CD8-positive, alpha-beta memory T cell (primary cell): ENCODE results near the gene NXT1. TPM values are rescaled to one million over a fixed set of nuclear protein-coding genes. Genes with fewer than 3 reads are reported as not detected.
"Not testable (repeated sequence)": the region's sequence is repeated elsewhere in the genome, so short reads cannot be mapped to it uniquely, and the experiment has no call there.

Experiments used
- CTCF ChIA-PET: fragments of 350-600 bp; sonication (Branson Sonifier 250); formaldehyde crosslinking; loops from one replicate; lab custom pipeline; 2021; ENCODE audit warnings: antibody characterized with exemption; lab: Charles Lee
- POLR2A ChIA-PET: fragments of 350-600 bp; sonication (Branson Sonifier 250); formaldehyde crosslinking; loops from one replicate; lab custom pipeline; 2021; ENCODE audit warnings: antibody characterized with exemption; lab: Charles Lee
- DNase-seq, 5 donors: peaks; one replicate each; pipeline versions ENCODE4 v3.0.0 to v3.0.0-alpha.2; 2020 to 2022; ENCODE audit warnings: mixed read lengths in 1 of 5
- H3K27ac ChIP-seq: one replicate; pipeline ENCODE4 v1.7.0; 2013; ENCODE audit warnings: low read depth, mild to moderate bottlenecking, low read length, moderate library complexity
- H3K27me3 ChIP-seq: 2 replicates; pipeline ENCODE4 v1.7.0; 2013; ENCODE audit warnings: low read length, mild to moderate bottlenecking; ENCODE audit not compliant: insufficient read depth, poor library complexity, severe bottlenecking
- H3K36me3 ChIP-seq: 2 replicates; pipeline ENCODE4 v1.7.0; 2013; ENCODE audit warnings: mild to moderate bottlenecking, low read length, moderate library complexity; ENCODE audit not compliant: insufficient read depth
- H3K4me1 ChIP-seq: 2 replicates; pipeline ENCODE4 v1.7.0; 2013; ENCODE audit warnings: mild to moderate bottlenecking, low read length, moderate library complexity; ENCODE audit not compliant: insufficient read depth
- H3K4me3 ChIP-seq: 2 replicates; pipeline ENCODE4 v1.7.0; 2013; ENCODE audit warnings: mild to moderate bottlenecking, low read length
- H3K9me3 ChIP-seq: 2 replicates; pipeline ENCODE4 v1.7.0; 2013; ENCODE audit warnings: mild to moderate bottlenecking, low read length
- H3K27ac Mint-ChIP-seq, 8 donors: one replicate each; pipeline ENCODE4 v1.8.0; 2020 to 2021; ENCODE audit warnings: mixed read lengths in 8 of 8, mild to moderate bottlenecking in 6 of 8, inconsistent platforms in 3 of 8, moderate library complexity in 3 of 8
- H3K27me3 Mint-ChIP-seq, 2 donors: one replicate each; pipeline ENCODE4 v1.8.0; 2020 to 2021; ENCODE audit warnings: mixed read lengths in 2 of 2, mild to moderate bottlenecking in 1 of 2, moderate library complexity in 1 of 2
- H3K36me3 Mint-ChIP-seq, 3 donors: one replicate each; pipeline ENCODE4 v1.8.0; 2020 to 2021; ENCODE audit warnings: mixed read lengths in 3 of 3, inconsistent platforms in 1 of 3, mild to moderate bottlenecking in 1 of 3
- H3K4me1 Mint-ChIP-seq, 3 donors: one replicate each; pipeline ENCODE4 v1.8.0; 2020 to 2021; ENCODE audit warnings: mixed read lengths in 3 of 3, inconsistent platforms in 1 of 3, mild to moderate bottlenecking in 1 of 3
- H3K4me3 Mint-ChIP-seq, 7 donors: one replicate each; pipeline ENCODE4 v1.8.0; 2020 to 2021; ENCODE audit warnings: mixed read lengths in 7 of 7, mild to moderate bottlenecking in 6 of 7, moderate library complexity in 4 of 7, inconsistent platforms in 2 of 7
- H3K9me3 Mint-ChIP-seq, 5 donors: one replicate each; pipeline ENCODE4 v1.8.0; 2020 to 2022; ENCODE audit warnings: mixed read lengths in 5 of 5, mild to moderate bottlenecking in 3 of 5, moderate library complexity in 2 of 5, inconsistent platforms in 1 of 5
- polyA plus RNA-seq: library from polyadenylated mRNA; unstranded; fragments of 300-500 nt; fragmentation: Illumina TruSeq; gene quantifications from one replicate; pipeline ENCODE4 v1.2.3, GENCODE V29; 2021
- total RNA-seq, 2 experiments: library from RNA; stranded (reverse); gene quantifications; one replicate each; pipeline ENCODE4 v1.2.3, GENCODE V29; 2021

Gene NXT1
- total and polyA plus RNA-seq, 3 experiments from 2014 or later, result 48.9 to 65.0 (median 52.9) TPM

DNA sequence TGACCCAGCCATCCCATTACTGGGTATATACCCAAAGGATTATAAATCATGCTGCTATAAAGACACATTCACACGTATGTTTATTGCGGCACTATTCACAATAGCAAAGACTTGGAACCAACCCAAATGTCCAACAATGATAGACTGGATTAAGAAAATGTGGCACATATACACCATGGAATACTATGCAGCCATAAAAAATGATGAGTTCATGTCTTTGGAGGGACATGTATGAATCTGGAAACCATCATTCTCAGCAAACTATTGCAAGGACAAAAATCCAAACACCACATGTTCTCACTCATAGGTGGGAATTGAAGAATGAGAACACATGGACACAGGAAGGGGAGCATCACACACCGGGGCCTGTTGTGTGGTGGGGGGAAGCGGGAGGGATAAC, 43.2 kb upstream of the NXT1 start:
- CTCF ChIA-PET, H3K27ac ChIP-seq, H3K27me3 ChIP-seq, H3K4me3 Mint-ChIP-seq, H3K9me3 Mint-ChIP-seq, H3K4me3 ChIP-seq, H3K9me3 ChIP-seq, H3K4me1 ChIP-seq, H3K36me3 Mint-ChIP-seq, DNase-seq, H3K27me3 Mint-ChIP-seq, H3K36me3 ChIP-seq, H3K4me1 Mint-ChIP-seq, H3K27ac Mint-ChIP-seq, POLR2A ChIA-PET: not testable (repeated sequence)

DNA sequence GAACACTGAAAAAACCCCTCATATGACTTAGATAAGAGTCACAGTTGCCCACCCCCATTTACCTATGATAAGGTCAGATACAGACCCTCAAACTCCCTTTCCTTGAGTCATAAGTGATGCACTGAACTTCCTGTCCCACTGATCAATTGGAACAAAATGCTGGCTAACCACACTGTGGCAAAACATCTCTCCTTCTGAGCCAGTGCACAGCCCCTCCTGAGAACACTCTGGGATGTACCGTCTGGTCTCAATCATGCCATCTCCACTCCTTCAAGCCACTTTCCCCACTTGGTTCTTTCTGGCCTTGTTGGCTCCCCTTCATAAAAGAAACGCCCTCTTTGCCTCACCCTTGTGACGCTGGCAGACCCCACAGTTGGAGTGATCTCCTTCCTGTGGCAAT, 42.6 kb upstream of the NXT1 start:
- no peak overlapping the region for H3K4me3 ChIP-seq
- no peak for DNase-seq
- no peaks in the 10 kb centered on the region for H3K9me3 ChIP-seq
- Mint-ChIP-seq H3K36me3 (peaks cover 0 to 2% (median 0%) of the 10 kb centered on the region in 3 donors), H3K4me3 (no peak overlapping the region), H3K9me3 (peaks cover 0 to 3% (median 0%) of the 10 kb centered on the region in 5 donors), H3K4me1 (no peaks in the 10 kb centered on the region), H3K27me3 (peaks cover 4 to 9% of the 10 kb centered on the region in 2 donors), H3K27ac (no peak overlapping the region)
- POLR2A ChIA-PET, result no interaction called here
- CTCF ChIA-PET, result no interaction called here
- H3K36me3 ChIP-seq, result no peaks in the 10 kb centered on the region
- no peaks in the 10 kb centered on the region for H3K27me3 ChIP-seq
- no peak overlapping the region for H3K27ac ChIP-seq
- no peaks in the 10 kb centered on the region for H3K4me1 ChIP-seq

GRCh38 chr20:23308908-23309307, 41.7 kb upstream of the NXT1 start:
- no peak for DNase-seq
- H3K27ac Mint-ChIP-seq, result no peak overlapping the region
- H3K9me3 ChIP-seq, result no peaks in the 10 kb centered on the region
- H3K27me3 Mint-ChIP-seq, result peaks cover 4 to 9% of the 10 kb centered on the region in 2 donors
- H3K4me3 ChIP-seq, result no peak overlapping the region
- H3K4me1 Mint-ChIP-seq, result no peaks in the 10 kb centered on the region
- H3K36me3 Mint-ChIP-seq, result peaks cover 0 to 2% (median 0%) of the 10 kb centered on the region in 3 donors
- H3K4me1 ChIP-seq, result no peaks in the 10 kb centered on the region
- no peak overlapping the region for H3K27ac ChIP-seq
- POLR2A ChIA-PET, result no interaction called here
- CTCF ChIA-PET, result no interaction called here
- no peaks in the 10 kb centered on the region for H3K36me3 ChIP-seq
- H3K4me3 Mint-ChIP-seq, result no peak overlapping the region
- peaks cover 0 to 3% (median 0%) of the 10 kb centered on the region in 5 donors for H3K9me3 Mint-ChIP-seq
- no peaks in the 10 kb centered on the region for H3K27me3 ChIP-seq

- Histone ChIP-seq H3K36me3 (no peaks in the 10 kb centered on the region), H3K27me3 (no peaks in the 10 kb centered on the region), H3K4me3 (no peak overlapping the region), H3K27ac (no peak overlapping the region), H3K9me3 (no peaks in the 10 kb centered on the region), H3K4me1 (no peaks in the 10 kb centered on the region)
- POLR2A ChIA-PET, result no interaction called here
- H3K9me3 Mint-ChIP-seq, result peaks cover 0 to 3% (median 0%) of the 10 kb centered on the region in 5 donors
- peaks cover 0 to 2% (median 0%) of the 10 kb centered on the region in 3 donors for H3K36me3 Mint-ChIP-seq
- H3K4me3 Mint-ChIP-seq, result no peak overlapping the region
- H3K27me3 Mint-ChIP-seq, result peaks cover 4 to 8% of the 10 kb centered on the region in 2 donors
- CTCF ChIA-PET, result no interaction called here
- no peak overlapping the region for H3K27ac Mint-ChIP-seq
- no peaks in the 10 kb centered on the region for H3K4me1 Mint-ChIP-seq
- no peak for DNase-seq
Measured at GRCh38 chr20:23309781-23310180, 40.8 kb upstream of the NXT1 start.

DNA sequence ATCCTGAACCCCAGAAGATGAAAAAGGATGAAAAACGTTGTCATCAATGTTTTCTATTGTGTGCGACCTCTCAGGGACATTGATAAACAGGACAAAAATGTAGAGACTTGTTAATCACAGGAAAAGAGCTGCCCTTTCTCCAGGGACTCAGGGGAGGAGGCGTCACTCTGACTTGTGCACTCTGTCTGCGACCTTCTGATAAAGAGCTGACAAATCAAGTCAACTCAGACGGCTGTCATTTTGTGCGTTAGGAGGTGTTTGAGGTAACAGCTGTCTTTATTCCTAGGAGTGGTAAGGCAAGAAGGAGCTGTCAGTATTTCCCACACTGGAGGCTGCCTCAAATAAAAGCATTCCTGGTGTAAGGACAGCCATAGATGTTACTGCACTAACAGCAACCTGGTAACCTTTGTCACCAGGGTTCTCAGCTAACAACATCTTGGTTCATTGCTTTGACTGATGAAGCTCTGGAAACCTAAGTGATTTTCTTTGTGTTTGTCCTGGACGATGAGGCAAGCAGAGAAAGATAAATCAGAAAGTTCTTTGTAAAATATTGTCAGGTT, 38.6 kb upstream of the NXT1 start:
- Mint-ChIP-seq H3K4me3 (no peak overlapping the region), H3K9me3 (peaks cover 0 to 3% (median 0%) of the 10 kb centered on the region in 5 donors), H3K36me3 (no peaks in the 10 kb centered on the region), H3K27ac (no peak overlapping the region), H3K4me1 (no peaks in the 10 kb centered on the region), H3K27me3 (peaks cover 4 to 17% of the 10 kb centered on the region in 2 donors)
- no peak overlapping the region for H3K4me3 ChIP-seq
- H3K27ac ChIP-seq, result no peak overlapping the region
- no peaks in the 10 kb centered on the region for H3K36me3 ChIP-seq
- H3K4me1 ChIP-seq, result no peaks in the 10 kb centered on the region
- no peaks in the 10 kb centered on the region for H3K27me3 ChIP-seq
- DNase-seq, result no peak
- H3K9me3 ChIP-seq, result no peaks in the 10 kb centered on the region
- ChIA-PET POLR2A (no interaction called here), CTCF (no interaction called here)

GRCh38 chr20:23313271-23313670, 37.3 kb upstream of the NXT1 start:
- Histone ChIP-seq H3K36me3 (no peaks in the 10 kb centered on the region), H3K4me3 (no peak overlapping the region), H3K27ac (no peak overlapping the region), H3K27me3 (no peaks in the 10 kb centered on the region), H3K4me1 (no peaks in the 10 kb centered on the region), H3K9me3 (no peaks in the 10 kb centered on the region)
- H3K4me3 Mint-ChIP-seq, result no peak overlapping the region
- no peaks in the 10 kb centered on the region for H3K4me1 Mint-ChIP-seq
- no peak overlapping the region for H3K27ac Mint-ChIP-seq
- H3K9me3 Mint-ChIP-seq, result peaks cover 0 to 1% (median 0%) of the 10 kb centered on the region in 5 donors
- no peaks in the 10 kb centered on the region for H3K36me3 Mint-ChIP-seq
- ChIA-PET CTCF (interaction anchor here (0.8 kb wide), 1 partner anchor 10 kb away, joined by 3 read pairs; no protein-coding TSS in a partner anchor), POLR2A (no interaction called here)
- no peak for DNase-seq
- peaks cover 6 to 17% of the 10 kb centered on the region in 2 donors for H3K27me3 Mint-ChIP-seq

DNA sequence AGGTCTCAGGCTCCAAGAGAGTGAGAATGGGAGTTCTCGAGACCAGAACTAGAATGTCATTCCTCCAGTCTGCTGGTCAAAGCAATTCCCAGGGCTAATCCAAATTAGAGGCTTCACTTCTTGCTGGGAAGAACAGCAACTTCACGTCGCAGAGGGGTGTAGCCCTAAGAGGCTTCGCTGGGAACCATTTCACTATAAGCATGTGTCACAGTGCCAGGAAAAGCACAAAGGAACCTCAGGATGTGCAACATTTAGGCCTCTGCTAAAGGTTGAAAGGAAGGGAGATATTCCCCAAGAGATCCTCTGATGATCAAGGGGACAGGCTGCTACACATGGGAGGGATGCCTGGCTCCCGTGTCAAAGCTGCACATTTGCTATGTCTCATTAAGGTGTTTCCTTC, 35.9 kb upstream of the NXT1 start:
- no peaks in the 10 kb centered on the region for H3K4me1 Mint-ChIP-seq
- peaks cover 7 to 24% of the 10 kb centered on the region in 2 donors for H3K27me3 Mint-ChIP-seq
- Histone ChIP-seq H3K36me3 (no peaks in the 10 kb centered on the region), H3K4me3 (no peak overlapping the region), H3K9me3 (no peaks in the 10 kb centered on the region), H3K4me1 (no peaks in the 10 kb centered on the region), H3K27ac (no peak overlapping the region), H3K27me3 (no peaks in the 10 kb centered on the region)
- H3K36me3 Mint-ChIP-seq, result no peaks in the 10 kb centered on the region
- H3K9me3 Mint-ChIP-seq, result no peaks in the 10 kb centered on the region
- no peak overlapping the region for H3K27ac Mint-ChIP-seq
- no peak for DNase-seq
- ChIA-PET POLR2A (no interaction called here), CTCF (no interaction called here)
- no peak overlapping the region for H3K4me3 Mint-ChIP-seq

GRCh38 chr20:23315099-23315498, 35.5 kb upstream of the NXT1 start:
- H3K27ac ChIP-seq, result no peak overlapping the region
- H3K4me3 ChIP-seq, result no peak overlapping the region
- no peaks in the 10 kb centered on the region for H3K36me3 ChIP-seq
- no peaks in the 10 kb centered on the region for H3K9me3 ChIP-seq
- CTCF ChIA-PET, result no interaction called here
- Mint-ChIP-seq H3K4me3 (no peak overlapping the region), H3K4me1 (no peaks in the 10 kb centered on the region), H3K27me3 (peaks cover 7 to 24% of the 10 kb centered on the region in 2 donors), H3K36me3 (no peaks in the 10 kb centered on the region), H3K27ac (no peak overlapping the region), H3K9me3 (no peaks in the 10 kb centered on the region)
- no peaks in the 10 kb centered on the region for H3K27me3 ChIP-seq
- H3K4me1 ChIP-seq, result no peaks in the 10 kb centered on the region
- DNase-seq, result no peak
- POLR2A ChIA-PET, result no interaction called here
